Measurements from ENCODE around the gene KRT25.
"Not testable (repeated sequence)": the region's sequence is repeated elsewhere in the genome, so short reads cannot be mapped to it uniquely, and the experiment has no call there.

The KRT25 gene

GRCh38 chr17:40751065-40751464, 4.1 kb downstream of the KRT25 start:
- DNase-seq, result no peak

GRCh38 chr17:40750391-40750790, 4.7 kb downstream of the KRT25 start:
- no peak for DNase-seq

- not testable (repeated sequence) for DNase-seq
Measured at GRCh38 chr17:40748666-40749065, 6.5 kb downstream of the KRT25 start.

GRCh38 chr17:40738553-40738952, 16.6 kb downstream of the KRT25 start:
- DNase-seq, result no peak

GRCh38 chr17:40735016-40735415, 20.1 kb downstream of the KRT25 start:
- no peak for DNase-seq

- DNase-seq, result no peak
Measured at GRCh38 chr17:40734018-40734417, 21.1 kb downstream of the KRT25 start.

GRCh38 chr17:40730970-40731369, 24.2 kb downstream of the KRT25 start:
- no peak for DNase-seq

- DNase-seq, result no peak
Measured at GRCh38 chr17:40727447-40728231, 27.5 kb downstream of the KRT25 start.

- no peak for DNase-seq
Measured at GRCh38 chr17:40726919-40727318, 28.2 kb downstream of the KRT25 start.

GRCh38 chr17:40724656-40725055, 30.5 kb downstream of the KRT25 start:
- no peak for DNase-seq

GRCh38 chr17:40722241-40722640, 32.9 kb downstream of the KRT25 start:
- DNase-seq, result no peak

- DNase-seq, result no peak
Measured at GRCh38 chr17:40720899-40721298, 34.2 kb downstream of the KRT25 start.

GRCh38 chr17:40718930-40719329, 36.2 kb downstream of the KRT25 start:
- DNase-seq, result no peak

GRCh38 chr17:40717776-40718175, 37.4 kb downstream of the KRT25 start:
- no peak for DNase-seq

- DNase-seq, result no peak
Measured at GRCh38 chr17:40714473-40714872, 40.7 kb downstream of the KRT25 start.

- no peak for DNase-seq
Measured at GRCh38 chr17:40707745-40708144, 47.4 kb downstream of the KRT25 start.

- no peak for DNase-seq
Measured at GRCh38 chr17:40705584-40705983, 49.5 kb downstream of the KRT25 start.

- no peak for DNase-seq
Measured at GRCh38 chr17:40703652-40704051, 51.5 kb downstream of the KRT25 start, which contains the start of gene KRT24. Gene KRT24 (minus strand): TSS chr17:40703752. CDS start chr17:40703693, 59 bp downstream.

- no peak for DNase-seq
Measured at GRCh38 chr17:40702271-40702670, 52.9 kb downstream of the KRT25 start.

GRCh38 chr17:40699853-40700252, 55.3 kb downstream of the KRT25 start:
- DNase-seq, result peak; percentile 52

- peak; percentile 44 for DNase-seq
Measured at GRCh38 chr17:40699371-40699770, 55.8 kb downstream of the KRT25 start.

Measured in femur (tissue), 1 donor.